Nucleus accumbens (tissue), 56 donors: ENCODE results near the gene CDHR2.
"Not testable (repeated sequence)": the region's sequence is repeated elsewhere in the genome, so short reads cannot be mapped to it uniquely, and the experiment has no call there.

Source experiments
- DNase-seq, 56 donors: peaks; one replicate each; lab custom pipeline; 2025; lab: John Stamatoyannopoulos, UW

The CDHR2 gene

GRCh38 chr5:176565760-176566288 is 16.7 kb downstream of the CDHR2 start:
- DNase-seq, result no peak

DNA sequence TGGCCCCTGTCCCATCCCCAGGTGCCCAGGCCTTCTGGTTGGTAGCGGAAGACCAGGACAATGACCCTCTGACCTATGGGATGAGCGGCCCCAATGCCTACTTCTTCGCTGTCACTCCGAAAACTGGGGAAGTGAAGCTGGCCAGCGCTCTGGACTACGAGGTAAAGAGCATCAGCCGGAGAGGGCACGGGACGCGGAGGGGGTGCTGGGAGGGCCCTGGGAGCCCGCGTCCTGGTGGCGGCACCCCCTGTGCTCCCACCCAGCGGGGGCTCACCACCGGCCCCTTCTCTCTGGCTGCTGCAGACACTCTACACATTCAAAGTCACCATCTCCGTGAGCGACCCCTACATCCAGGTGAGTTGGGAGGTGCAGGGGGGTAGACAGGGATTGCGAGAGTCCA is 19.5 kb downstream of the CDHR2 start:
- DNase-seq, result no peak

DNA sequence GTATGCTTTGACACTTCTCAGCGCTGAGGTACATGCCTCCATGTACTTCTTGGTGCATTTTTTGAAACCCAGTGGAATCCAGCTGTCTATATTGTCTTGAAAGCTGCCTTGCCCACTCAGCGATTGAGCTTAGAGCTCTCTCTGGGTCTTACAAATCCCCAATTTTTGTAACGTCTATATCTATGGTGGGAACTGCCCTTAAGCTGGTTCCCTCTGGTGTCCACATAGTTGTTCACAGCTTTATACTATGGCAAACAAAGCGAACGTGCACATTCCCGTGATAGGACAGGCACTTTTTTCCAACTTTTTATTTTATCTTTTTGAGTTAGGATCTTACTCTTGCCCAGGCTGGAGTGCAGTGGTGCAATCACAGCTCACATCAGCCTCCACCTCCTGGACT is 20.9 kb downstream of the CDHR2 start:
- DNase-seq, result no peak

GRCh38 chr5:176573564-176574296 is 24.6 kb downstream of the CDHR2 start:
- DNase-seq, result peak in 50 of 56 donors; percentile 2 to 86 (median 46)

DNA sequence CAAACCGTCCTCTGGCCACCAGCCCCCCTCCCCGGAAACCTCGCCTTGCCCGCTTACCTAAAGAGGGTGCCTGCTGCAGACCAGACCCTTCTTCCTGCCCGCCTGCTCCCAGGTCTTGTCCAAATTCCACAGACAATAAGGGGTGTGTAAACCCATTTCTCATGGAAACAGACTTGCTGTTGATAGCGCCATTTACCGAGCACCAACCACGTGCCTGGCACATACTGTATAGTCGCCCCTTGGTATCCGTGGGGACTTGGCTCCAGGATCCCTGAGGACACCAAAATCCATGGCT is 25.1 kb downstream of the CDHR2 start:
- DNase-seq, result no peak

DNA sequence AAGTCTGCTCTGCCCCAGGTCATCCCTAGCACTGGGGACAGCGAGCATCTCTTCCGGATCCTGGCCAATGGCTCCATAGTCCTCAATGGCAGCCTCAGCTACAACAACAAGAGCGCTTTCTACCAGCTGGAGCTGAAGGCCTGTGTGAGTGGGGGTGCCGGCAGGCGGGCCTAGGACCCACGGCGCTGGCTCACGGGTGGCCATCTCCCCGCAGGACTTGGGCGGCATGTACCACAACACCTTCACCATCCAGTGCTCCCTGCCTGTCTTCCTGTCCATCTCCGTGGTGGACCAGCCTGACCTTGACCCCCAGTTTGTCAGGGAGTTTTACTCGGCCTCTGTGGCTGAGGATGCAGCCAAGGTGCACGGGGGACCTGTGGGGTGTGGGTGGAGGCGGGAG is 25.9 kb downstream of the CDHR2 start:
- DNase-seq, result no peak

DNA sequence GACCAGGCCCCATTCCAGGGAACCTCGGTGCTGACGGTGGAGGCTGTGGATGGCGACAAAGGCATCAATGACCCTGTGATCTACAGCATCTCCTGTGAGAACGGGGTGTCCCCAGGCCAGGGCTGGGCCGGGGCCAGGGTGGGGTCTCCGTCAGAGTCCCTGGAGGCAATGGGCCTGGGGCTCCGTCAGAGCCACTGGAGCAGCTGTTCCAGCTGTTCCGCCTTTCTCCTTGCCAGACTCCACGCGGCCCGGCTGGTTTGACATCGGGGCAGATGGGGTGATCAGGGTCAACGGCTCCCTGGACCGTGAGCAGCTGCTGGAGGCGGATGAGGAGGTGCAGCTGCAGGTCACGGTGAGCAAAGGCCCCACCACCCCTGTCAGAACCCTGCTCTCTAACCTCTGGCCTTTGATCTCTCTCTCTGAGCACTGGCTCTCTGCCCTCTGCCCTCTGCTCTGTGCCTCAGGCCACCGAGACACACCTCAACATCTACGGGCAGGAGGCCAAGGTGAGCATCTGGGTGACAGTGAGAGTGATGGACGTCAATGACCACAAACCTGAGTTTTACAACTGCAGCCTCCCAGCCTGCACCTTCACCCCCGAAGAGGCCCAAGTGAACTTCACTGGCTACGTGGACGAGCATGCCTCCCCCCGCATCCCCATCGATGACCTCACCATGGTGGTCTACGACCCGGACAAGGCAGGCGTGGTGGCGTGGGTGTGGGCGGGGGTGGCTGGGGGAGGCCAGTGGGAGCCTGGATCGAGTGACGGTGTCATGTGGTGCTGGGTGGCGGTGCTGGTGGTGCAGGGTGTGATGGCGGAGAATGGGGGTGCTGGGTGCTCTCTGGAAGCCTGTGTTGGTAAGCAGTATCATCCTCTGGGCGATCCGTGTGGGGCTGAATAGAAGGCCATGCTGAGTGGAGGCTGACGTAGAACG is 26.6 kb downstream of the CDHR2 start:
- no peak for DNase-seq

- peak in 1 of 56 donors; percentile 3 for DNase-seq
These were observed 28.4 kb downstream of the CDHR2 start for GRCh38 chr5:176577312-176578176.

GRCh38 chr5:176578391-176578808 is 29.3 kb downstream of the CDHR2 start:
- DNase-seq, result no peak

DNA sequence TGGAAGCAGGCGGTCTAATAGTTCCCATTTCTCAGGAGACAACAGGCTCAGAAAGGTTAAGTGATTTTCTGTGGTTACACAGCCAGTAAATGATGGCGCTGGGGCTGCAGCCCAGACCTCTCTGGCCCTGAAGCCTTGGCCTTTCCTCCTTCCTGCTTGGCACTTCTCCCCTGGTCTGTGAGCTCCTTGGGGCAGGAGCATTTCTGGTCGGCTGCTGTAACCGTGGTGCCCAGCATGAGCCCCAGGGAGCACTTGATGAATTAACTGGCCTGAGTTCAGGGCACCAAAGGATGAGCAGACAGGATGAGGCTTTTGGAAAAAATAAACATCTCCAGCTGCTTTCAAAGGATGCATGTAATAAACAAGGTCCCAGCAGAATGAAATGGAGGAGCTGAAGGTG is 30.2 kb downstream of the CDHR2 start:
- no peak for DNase-seq

DNA sequence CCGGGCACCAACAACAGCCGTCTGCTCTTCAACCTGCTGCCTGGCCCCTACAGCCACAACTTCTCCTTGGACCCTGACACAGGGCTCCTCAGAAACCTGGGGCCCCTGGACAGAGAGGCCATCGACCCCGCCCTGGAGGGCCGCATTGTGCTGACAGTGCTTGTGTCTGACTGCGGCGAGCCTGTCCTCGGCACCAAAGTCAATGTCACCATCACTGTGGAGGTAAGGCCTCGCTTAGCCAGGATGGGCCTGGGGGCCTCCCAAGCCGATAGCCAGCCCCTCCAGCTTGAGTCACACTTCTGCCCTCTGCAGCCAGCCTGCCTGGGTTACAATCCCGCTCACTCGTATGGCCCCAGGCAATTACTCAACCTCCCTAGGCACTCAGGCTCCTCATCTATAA is 32.2 kb downstream of the CDHR2 start:
- DNase-seq, result no peak

DNA sequence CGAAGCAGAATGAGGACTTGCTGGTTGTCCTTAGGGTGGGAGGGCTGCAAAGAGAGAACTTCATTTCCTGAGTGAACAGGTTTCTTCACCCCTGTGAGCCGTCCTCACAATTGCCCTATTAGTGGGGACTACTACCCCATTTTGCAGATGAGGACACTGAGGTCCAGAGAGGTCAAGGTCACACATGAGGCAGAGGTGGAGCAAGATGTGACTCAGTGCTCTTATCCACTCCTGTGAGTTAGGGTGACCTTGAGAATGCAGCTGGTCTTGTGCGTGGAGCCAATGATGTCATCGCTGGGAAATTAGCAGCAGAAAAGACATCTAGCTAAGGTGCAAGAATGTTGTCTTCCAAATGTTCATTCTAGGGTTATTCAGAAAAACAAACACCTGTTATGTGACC is 33.9 kb downstream of the CDHR2 start:
- DNase-seq, result no peak

GRCh38 chr5:176587398-176587797 is 38.3 kb downstream of the CDHR2 start:
- no peak for DNase-seq

DNA sequence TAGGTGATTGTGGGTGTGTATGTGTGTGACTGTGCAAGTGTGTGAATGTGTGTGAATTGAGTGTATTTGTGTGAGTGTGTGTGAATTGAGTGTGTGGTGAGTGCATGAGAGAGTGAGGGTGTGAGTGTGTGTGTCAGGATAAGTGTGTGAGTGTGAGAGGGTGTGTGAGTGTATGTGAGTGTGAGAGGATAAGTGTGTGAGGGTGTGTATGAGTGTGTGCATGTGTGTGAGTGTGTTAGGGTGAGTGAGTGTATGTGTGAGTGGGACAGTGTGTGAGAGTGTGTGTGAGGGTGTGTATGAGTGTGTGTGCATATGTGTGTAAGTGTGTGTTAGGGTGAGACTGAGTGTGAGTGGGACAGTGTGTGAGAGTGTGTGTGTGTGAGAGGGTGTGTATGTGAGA is 39.2 kb downstream of the CDHR2 start:
- no peak for DNase-seq

GRCh38 chr5:176589039-176589769 is 40.1 kb downstream of the CDHR2 start:
- no peak for DNase-seq

GRCh38 chr5:176590035-176590717 is 41.0 kb downstream of the CDHR2 start:
- DNase-seq, result no peak

- not testable (repeated sequence) for DNase-seq
These were observed 42.5 kb downstream of the CDHR2 start for GRCh38 chr5:176591667-176592066.

DNA sequence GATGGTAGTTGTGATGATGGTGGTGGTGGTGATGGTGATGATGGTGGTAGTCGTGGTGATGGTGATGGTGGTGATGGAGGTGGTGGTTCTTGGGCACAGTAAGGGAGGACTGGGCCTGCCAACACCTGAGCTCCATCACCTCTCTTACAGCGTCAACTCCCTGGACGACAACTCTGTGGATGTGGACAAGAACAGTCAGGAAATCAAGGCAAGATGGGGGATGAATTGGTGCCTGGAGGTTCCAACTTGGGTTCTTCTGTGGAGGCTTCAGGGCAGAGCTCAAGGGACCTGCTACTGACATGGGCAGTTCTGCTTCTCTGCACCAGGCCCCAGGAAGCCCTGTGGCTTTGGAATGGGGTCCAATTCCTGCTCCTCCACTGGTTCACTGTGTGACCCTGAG is 43.4 kb downstream of the CDHR2 start:
- no peak for DNase-seq

- no peak for DNase-seq
These were observed 44.2 kb downstream of the CDHR2 start for GRCh38 chr5:176593273-176593869.
